ENCODE measurements around the gene KRTAP4-5.
A peak's percentile ranks its signal among the peaks of the same experiment; 100 is the strongest.
"Not testable (repeated sequence)": the region's sequence is repeated elsewhere in the genome, so short reads cannot be mapped to it uniquely, and the experiment has no call there.

KRTAP4-5 gene

DNA sequence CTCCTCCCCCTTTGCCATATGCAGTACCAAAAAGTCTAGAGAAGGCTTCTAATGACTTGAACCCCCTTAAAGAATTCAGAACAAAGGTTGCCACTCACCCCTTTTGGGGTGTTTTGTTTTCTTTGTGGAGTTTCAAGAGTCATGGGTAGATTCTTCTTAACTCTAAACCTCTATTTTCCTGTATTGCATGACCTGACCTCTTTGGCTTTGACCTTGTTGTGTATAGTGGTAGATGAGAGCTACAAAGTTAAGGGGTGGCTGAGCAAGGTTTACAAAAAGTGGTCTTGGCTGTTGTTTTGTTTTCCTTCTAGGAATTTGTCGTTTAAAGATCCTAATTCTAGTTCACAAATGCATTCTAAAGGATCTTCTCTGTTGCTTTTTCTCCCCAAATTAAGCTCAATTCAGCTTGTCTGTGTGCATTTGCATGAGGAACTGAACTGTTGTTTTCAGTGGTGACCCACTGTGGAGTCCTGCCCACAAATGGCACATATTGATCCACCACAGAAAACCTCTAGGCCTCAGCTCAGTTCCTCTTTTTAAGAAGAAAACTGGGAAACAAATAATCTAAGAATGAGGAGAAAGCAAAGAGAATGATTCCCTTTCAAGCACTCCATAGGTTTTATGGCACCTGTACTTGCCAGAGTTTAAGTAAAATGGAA, 40.8 kb downstream of the KRTAP4-5 start:
- FAIRE-seq; DNase-seq (ENCODE audit: low spot score): not testable (repeated sequence)

GRCh38 chr17:41107941-41108450, 41.6 kb downstream of the KRTAP4-5 start:
- DNase-seq (ENCODE audit: low spot score): no peak
- FAIRE-seq: no peak

GRCh38 chr17:41105347-41105746, 44.3 kb downstream of the KRTAP4-5 start, which contains the start of gene KRTAP4-9:
Gene KRTAP4-9 (plus strand): TSS chr17:41105389. CDS start chr17:41105389, 0 bp downstream.
- DNase-seq (ENCODE audit: low spot score); FAIRE-seq: not testable (repeated sequence)

GRCh38 chr17:41104386-41105038, 45.1 kb downstream of the KRTAP4-5 start:
- FAIRE-seq: peak; percentile 89
- not testable (repeated sequence) for DNase-seq (ENCODE audit: low spot score)

GRCh38 chr17:41103896-41104295, 45.7 kb downstream of the KRTAP4-5 start:
- DNase-seq (ENCODE audit: low spot score) (no peak), FAIRE-seq (no peak)

GRCh38 chr17:41101586-41102259, 47.9 kb downstream of the KRTAP4-5 start, which contains the start of gene KRTAP4-16:
Gene KRTAP4-16 (minus strand): TSS chr17:41102209. CDS start chr17:41102209, 0 bp downstream.
- FAIRE-seq: no peak
- no peak for DNase-seq (ENCODE audit: low spot score)

DNA sequence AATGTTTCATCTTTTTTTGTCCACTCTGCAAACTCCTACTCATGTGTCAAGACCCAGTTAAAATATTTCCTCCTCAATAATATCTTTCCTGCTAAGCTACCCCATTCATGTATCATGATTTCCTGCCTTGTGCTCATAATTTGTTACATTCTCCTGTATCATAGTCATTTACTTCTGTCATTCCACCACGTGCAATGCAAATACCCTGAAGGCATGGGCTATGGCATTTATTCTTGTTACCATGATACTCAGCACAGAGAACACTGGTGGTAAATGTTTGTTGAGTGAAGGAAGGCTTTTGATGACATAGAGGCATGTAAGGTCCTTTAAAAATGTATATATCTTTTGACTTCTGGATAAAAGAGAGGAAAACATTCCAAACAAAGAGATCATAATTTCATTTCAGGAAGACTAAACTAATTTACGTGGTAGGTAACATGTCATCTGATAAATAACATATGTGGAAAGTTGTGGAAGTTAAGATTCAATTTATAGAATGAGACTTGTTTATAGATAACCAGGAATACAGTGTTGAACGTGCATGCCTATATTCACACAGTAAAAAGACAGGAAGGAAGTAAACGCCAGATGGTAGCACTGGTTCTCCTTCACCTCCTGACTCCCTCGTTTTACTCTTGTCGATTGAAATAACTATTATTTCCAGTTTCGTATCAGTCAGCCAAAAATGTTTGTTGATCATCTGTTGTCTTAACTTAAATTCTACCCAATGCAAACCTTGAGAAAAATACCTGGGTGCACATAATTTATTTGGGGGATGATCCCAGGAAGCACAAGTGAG, 49.7 kb downstream of the KRTAP4-5 start:
- DNase-seq (ENCODE audit: low spot score): not testable (repeated sequence)
- FAIRE-seq: peak; percentile 20
